ENCODE data around the gene KIDINS220.

Gene KIDINS220

DNA sequence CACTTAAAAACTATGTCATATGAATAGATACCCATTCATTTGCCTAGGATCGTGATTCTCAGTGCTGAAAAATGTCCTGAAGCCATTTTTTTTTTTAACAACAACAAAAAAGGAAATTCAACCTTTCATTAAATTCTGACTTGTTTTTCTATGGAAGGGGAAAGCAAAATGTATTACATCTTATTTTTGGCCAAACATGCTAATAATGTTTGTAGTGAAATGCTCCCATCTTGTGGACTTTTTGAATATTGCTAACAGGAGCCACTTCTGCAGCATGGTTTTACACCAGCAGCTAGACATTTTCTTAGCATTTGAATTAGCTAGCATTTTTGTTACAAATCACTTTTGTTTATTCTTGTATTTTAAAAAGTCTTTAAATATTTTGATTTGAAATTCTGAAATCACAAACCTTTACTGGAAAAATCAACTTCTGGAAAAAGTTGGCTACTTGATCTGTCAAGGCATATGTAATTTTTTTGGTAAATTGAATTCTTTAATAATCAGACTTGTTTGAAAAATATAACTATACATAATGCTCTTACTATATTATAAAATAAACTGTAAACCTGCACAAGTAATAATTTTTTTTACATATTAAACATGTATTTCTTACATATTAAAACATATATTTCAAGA, 75.8 kb downstream of the KIDINS220 start:
- H3K27ac ChIP-seq (ENCODE audit: low read depth in 2 of 2, low read length in 2 of 2): no peak overlapping the region
- H3K9me3 ChIP-seq (ENCODE audit: control insufficient read depth in 2 of 2, low read length in 2 of 2): peaks cover under 1% of the 10 kb centered on the region in 2 donors
- no peaks in the 10 kb centered on the region for H3K4me1 ChIP-seq (ENCODE audit: control insufficient read depth in 2 of 2, insufficient read depth in 2 of 2, low read length in 2 of 2)
- H3K36me3 ChIP-seq (ENCODE audit: control insufficient read depth in 2 of 2, insufficient read depth in 2 of 2, low read length in 2 of 2): peaks cover 13 to 38% of the 10 kb centered on the region in 2 donors
- H3K4me3 ChIP-seq (ENCODE audit: low read length in 2 of 2): no peak overlapping the region
- no peak overlapping the region for H3K9ac ChIP-seq (ENCODE audit: low read depth in 1 of 2, low read length in 2 of 2)
- H3K27me3 ChIP-seq (ENCODE audit: control insufficient read depth in 2 of 2, insufficient read depth in 2 of 2, low read length in 2 of 2): no peaks in the 10 kb centered on the region

DNA sequence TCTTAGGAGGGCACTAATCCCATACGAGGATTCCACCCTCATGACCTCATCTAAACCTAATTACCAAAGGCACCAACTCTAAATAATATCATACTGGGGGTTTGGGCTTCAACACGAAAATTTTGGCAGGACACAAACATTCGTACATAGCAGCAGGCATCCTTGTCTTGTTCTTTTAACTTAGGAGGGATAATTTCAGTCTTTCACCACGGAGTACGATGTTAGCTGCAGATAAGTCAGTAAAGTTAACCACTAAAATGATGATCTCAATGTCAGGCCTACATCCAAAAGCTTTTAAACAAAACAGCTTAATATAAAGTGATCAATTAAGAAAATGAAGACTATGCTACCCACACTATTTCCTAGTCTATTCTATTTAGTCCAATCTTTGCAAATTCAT, 80.7 kb downstream of the KIDINS220 start:
- Histone ChIP-seq H3K27me3 (ENCODE audit: control insufficient read depth in 2 of 2, insufficient read depth in 2 of 2, low read length in 2 of 2) (no peaks in the 10 kb centered on the region), H3K27ac (ENCODE audit: low read depth in 2 of 2, low read length in 2 of 2) (no peak overlapping the region)

DNA sequence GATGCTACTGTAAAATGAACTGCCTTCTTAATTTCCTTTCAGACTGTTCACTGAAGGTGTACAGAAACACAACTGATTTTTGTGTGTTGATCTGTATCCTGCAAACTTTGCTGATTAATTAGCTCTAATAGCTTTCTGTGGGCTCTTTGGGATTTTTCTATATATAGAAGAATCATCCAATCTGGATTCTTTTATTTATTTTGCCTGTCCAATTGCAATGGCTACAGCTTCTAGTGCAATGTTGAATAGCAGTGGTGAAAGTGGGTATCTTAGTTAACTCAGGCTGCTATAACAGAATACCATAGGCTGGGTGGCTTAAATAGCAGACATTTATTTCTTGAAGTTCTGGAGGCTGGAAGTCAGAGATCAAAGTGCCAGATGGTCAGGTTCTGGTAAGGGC, 81.2 kb downstream of the KIDINS220 start:
- H3K27me3 ChIP-seq (ENCODE audit: control insufficient read depth in 2 of 2, insufficient read depth in 2 of 2, low read length in 2 of 2): no peaks in the 10 kb centered on the region
- H3K4me1 ChIP-seq (ENCODE audit: control insufficient read depth in 2 of 2, insufficient read depth in 2 of 2, low read length in 2 of 2): no peaks in the 10 kb centered on the region
- no peak overlapping the region for H3K9ac ChIP-seq (ENCODE audit: low read depth in 1 of 2, low read length in 2 of 2)
- no peak overlapping the region for H3K4me3 ChIP-seq (ENCODE audit: low read length in 2 of 2)
- no peak overlapping the region for H3K27ac ChIP-seq (ENCODE audit: low read depth in 2 of 2, low read length in 2 of 2)
- H3K36me3 ChIP-seq (ENCODE audit: control insufficient read depth in 2 of 2, insufficient read depth in 2 of 2, low read length in 2 of 2): peaks cover 11 to 19% of the 10 kb centered on the region in 2 donors
- H3K9me3 ChIP-seq (ENCODE audit: control insufficient read depth in 2 of 2, low read length in 2 of 2): peaks cover 3 to 4% of the 10 kb centered on the region in 2 donors

More for the DNA sequence above, 80.7 kb downstream of the KIDINS220 start:
- Histone ChIP-seq H3K36me3 (ENCODE audit: control insufficient read depth in 2 of 2, insufficient read depth in 2 of 2, low read length in 2 of 2) (peaks cover 11 to 19% of the 10 kb centered on the region in 2 donors), H3K9me3 (ENCODE audit: control insufficient read depth in 2 of 2, low read length in 2 of 2) (peaks cover 3 to 4% of the 10 kb centered on the region in 2 donors), H3K9ac (ENCODE audit: low read depth in 1 of 2, low read length in 2 of 2) (no peak overlapping the region), H3K4me1 (ENCODE audit: control insufficient read depth in 2 of 2, insufficient read depth in 2 of 2, low read length in 2 of 2) (no peaks in the 10 kb centered on the region), H3K4me3 (ENCODE audit: low read length in 2 of 2) (no peak overlapping the region)

DNA sequence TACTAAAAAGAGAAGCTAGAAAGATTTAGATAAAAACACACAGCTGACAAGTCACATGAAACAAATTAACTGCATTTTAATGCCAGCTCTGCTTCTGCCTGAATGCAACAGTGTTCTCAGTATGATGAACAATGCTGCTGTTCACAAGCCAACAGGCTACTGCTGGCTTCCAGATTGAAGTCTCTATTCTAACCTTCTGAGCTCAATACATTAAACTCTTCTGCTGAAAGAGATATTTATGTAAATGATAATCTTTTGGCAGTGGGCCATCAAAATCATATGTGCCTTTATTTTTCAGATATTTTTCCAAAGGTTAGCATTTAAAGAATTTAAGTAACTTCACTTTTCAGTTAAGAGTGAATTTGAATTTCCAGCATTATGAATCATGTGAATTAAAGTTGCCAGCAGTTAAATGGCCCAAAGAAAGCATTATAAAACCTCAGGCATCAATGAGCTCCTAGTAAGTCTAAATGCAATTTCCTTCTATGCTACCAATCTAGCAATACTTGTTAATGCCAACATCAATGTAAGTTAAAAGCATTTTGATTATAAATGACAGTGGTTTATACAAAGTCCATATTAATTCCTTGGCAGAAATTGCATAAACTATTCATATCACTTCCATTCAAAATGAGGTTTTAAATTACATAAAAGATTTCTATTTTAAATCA, 83.2 kb downstream of the KIDINS220 start:
- Histone ChIP-seq H3K27ac (ENCODE audit: low read depth in 2 of 2, low read length in 2 of 2) (no peak overlapping the region), H3K4me1 (ENCODE audit: control insufficient read depth in 2 of 2, insufficient read depth in 2 of 2, low read length in 2 of 2) (no peaks in the 10 kb centered on the region), H3K9ac (ENCODE audit: low read depth in 1 of 2, low read length in 2 of 2) (no peak overlapping the region), H3K27me3 (ENCODE audit: control insufficient read depth in 2 of 2, insufficient read depth in 2 of 2, low read length in 2 of 2) (no peaks in the 10 kb centered on the region), H3K9me3 (ENCODE audit: control insufficient read depth in 2 of 2, low read length in 2 of 2) (peaks cover 3 to 4% of the 10 kb centered on the region in 2 donors), H3K36me3 (ENCODE audit: control insufficient read depth in 2 of 2, insufficient read depth in 2 of 2, low read length in 2 of 2) (peaks cover 21 to 24% of the 10 kb centered on the region in 2 donors), H3K4me3 (ENCODE audit: low read length in 2 of 2) (no peak overlapping the region)

DNA sequence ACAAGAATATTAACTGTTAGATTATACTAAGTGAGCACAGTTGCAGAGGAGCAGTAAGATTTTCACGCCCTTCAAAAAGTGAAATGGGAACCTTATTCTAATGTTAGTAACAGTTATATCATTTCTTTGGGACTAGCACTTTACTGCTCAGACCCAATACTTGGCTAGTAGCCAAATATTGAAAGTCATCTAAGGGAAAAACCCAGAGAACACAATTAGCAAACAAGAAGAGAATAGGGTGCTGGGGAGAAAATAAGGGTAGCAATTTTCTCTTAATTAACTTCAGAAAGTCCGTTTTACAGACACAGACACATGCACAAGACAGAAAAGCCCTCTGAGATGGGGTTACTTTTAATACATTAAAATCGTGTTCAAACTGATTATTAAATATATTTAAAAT, 83.8 kb downstream of the KIDINS220 start:
- H3K9ac ChIP-seq (ENCODE audit: low read depth in 1 of 2, low read length in 2 of 2): no peak overlapping the region
- peaks cover 17 to 26% of the 10 kb centered on the region in 2 donors for H3K36me3 ChIP-seq (ENCODE audit: control insufficient read depth in 2 of 2, insufficient read depth in 2 of 2, low read length in 2 of 2)
- no peak overlapping the region for H3K4me3 ChIP-seq (ENCODE audit: low read length in 2 of 2)
- H3K27me3 ChIP-seq (ENCODE audit: control insufficient read depth in 2 of 2, insufficient read depth in 2 of 2, low read length in 2 of 2): no peaks in the 10 kb centered on the region
- no peaks in the 10 kb centered on the region for H3K4me1 ChIP-seq (ENCODE audit: control insufficient read depth in 2 of 2, insufficient read depth in 2 of 2, low read length in 2 of 2)
- no peak overlapping the region for H3K27ac ChIP-seq (ENCODE audit: low read depth in 2 of 2, low read length in 2 of 2)
- H3K9me3 ChIP-seq (ENCODE audit: control insufficient read depth in 2 of 2, low read length in 2 of 2): peaks cover 3 to 4% of the 10 kb centered on the region in 2 donors

DNA sequence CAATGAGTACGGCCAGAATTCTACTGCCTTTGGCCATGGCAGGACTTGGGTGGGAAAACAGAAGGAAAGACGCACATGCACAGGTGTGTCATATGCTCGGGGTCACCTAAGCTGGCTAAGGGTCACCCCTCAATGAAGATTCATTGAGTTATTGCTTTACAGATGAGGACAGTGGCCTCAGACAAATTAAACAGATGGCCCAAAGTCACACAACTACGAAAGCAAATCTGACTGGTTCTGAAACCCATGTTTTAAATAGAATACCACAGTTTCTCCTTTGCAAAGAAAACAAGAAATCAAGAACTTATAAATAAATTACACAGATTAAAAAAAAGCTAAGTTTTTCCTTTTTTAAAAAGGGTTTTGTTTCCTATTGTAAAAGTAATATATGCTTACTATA, 85.0 kb downstream of the KIDINS220 start:
- H3K9me3 ChIP-seq (ENCODE audit: control insufficient read depth in 2 of 2, low read length in 2 of 2): peaks cover 3 to 4% of the 10 kb centered on the region in 2 donors
- H3K9ac ChIP-seq (ENCODE audit: low read depth in 1 of 2, low read length in 2 of 2): no peak overlapping the region
- H3K4me1 ChIP-seq (ENCODE audit: control insufficient read depth in 2 of 2, insufficient read depth in 2 of 2, low read length in 2 of 2): no peaks in the 10 kb centered on the region
- peaks cover 21 to 26% of the 10 kb centered on the region in 2 donors for H3K36me3 ChIP-seq (ENCODE audit: control insufficient read depth in 2 of 2, insufficient read depth in 2 of 2, low read length in 2 of 2)
- no peaks in the 10 kb centered on the region for H3K27me3 ChIP-seq (ENCODE audit: control insufficient read depth in 2 of 2, insufficient read depth in 2 of 2, low read length in 2 of 2)
- H3K27ac ChIP-seq (ENCODE audit: low read depth in 2 of 2, low read length in 2 of 2): no peak overlapping the region
- no peak overlapping the region for H3K4me3 ChIP-seq (ENCODE audit: low read length in 2 of 2)

DNA sequence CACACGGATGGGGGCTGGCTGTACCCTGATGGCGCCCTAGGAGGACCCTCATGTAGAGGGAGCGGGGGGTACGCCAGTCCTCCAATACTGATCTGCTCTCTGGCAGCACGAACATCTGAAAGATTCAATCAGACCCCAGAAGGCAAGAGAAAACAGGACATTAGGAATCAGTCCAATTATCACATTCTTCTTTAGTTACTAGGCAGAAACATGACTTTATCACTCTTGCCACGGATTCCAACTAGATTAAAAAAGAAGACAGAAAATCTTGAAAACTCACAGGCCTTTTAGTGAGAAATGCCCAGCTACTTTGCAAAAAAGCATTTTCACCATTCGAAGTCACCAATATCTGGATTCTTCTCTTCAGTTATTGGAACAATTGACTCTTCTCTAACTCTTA, 87.2 kb downstream of the KIDINS220 start:
- H3K4me1 ChIP-seq (ENCODE audit: control insufficient read depth in 2 of 2, insufficient read depth in 2 of 2, low read length in 2 of 2): no peaks in the 10 kb centered on the region
- no peak overlapping the region for H3K4me3 ChIP-seq (ENCODE audit: low read length in 2 of 2)
- no peaks in the 10 kb centered on the region for H3K27me3 ChIP-seq (ENCODE audit: control insufficient read depth in 2 of 2, insufficient read depth in 2 of 2, low read length in 2 of 2)
- H3K27ac ChIP-seq (ENCODE audit: low read depth in 2 of 2, low read length in 2 of 2): no peak overlapping the region
- peaks cover 17 to 25% of the 10 kb centered on the region in 2 donors for H3K36me3 ChIP-seq (ENCODE audit: control insufficient read depth in 2 of 2, insufficient read depth in 2 of 2, low read length in 2 of 2)
- H3K9me3 ChIP-seq (ENCODE audit: control insufficient read depth in 2 of 2, low read length in 2 of 2): no peaks in the 10 kb centered on the region
- H3K9ac ChIP-seq (ENCODE audit: low read depth in 1 of 2, low read length in 2 of 2): no peak overlapping the region

DNA sequence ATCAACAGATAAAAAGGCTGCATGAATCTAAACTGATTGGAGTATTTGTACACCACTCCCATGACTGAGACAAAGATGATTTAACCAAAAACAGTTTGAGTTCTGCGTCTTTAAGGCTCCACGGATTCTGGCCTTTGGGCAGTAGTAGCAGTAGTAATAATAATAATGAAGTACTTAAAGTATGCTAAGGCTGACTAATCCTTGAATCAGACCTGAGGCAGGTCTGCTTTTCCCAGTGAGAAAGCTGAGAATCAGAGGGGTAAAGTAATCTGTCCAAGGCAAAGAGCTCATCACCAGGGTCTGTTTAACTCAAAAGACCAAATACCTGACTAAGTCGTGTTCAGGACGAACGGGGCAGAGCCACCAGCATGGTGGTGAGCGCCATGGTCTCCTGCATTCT, 94.2 kb downstream of the KIDINS220 start:
- H3K4me1 ChIP-seq (ENCODE audit: control insufficient read depth in 2 of 2, insufficient read depth in 2 of 2, low read length in 2 of 2): no peaks in the 10 kb centered on the region
- H3K4me3 ChIP-seq (ENCODE audit: low read length in 2 of 2): no peak overlapping the region
- no peak overlapping the region for H3K27ac ChIP-seq (ENCODE audit: low read depth in 2 of 2, low read length in 2 of 2)
- no peaks in the 10 kb centered on the region for H3K27me3 ChIP-seq (ENCODE audit: control insufficient read depth in 2 of 2, insufficient read depth in 2 of 2, low read length in 2 of 2)
- peaks cover 13 to 19% of the 10 kb centered on the region in 2 donors for H3K36me3 ChIP-seq (ENCODE audit: control insufficient read depth in 2 of 2, insufficient read depth in 2 of 2, low read length in 2 of 2)
- H3K9me3 ChIP-seq (ENCODE audit: control insufficient read depth in 2 of 2, low read length in 2 of 2): no peaks in the 10 kb centered on the region
- no peak overlapping the region for H3K9ac ChIP-seq (ENCODE audit: low read depth in 1 of 2, low read length in 2 of 2)

DNA sequence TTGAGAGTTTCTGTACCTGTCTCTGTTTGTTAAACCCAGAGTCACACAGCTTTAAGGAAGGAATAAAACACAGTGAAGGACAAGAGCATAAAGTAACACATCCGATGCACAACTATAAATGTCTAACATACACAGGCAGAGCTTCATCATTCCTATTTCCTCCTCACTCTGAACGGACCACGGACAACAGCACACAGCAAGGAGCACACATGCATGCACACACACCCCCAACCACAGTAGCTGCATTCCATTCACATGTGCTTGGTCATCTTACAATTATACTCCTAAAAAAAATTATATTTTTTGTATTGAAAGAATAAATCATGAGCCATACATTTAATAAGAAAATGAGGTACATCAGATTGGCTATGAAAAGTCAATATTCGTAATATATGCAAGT, 97.3 kb downstream of the KIDINS220 start:
- Histone ChIP-seq H3K4me3 (ENCODE audit: low read length in 2 of 2) (no peak overlapping the region), H3K36me3 (ENCODE audit: control insufficient read depth in 2 of 2, insufficient read depth in 2 of 2, low read length in 2 of 2) (peaks cover 10 to 26% of the 10 kb centered on the region in 2 donors)

DNA sequence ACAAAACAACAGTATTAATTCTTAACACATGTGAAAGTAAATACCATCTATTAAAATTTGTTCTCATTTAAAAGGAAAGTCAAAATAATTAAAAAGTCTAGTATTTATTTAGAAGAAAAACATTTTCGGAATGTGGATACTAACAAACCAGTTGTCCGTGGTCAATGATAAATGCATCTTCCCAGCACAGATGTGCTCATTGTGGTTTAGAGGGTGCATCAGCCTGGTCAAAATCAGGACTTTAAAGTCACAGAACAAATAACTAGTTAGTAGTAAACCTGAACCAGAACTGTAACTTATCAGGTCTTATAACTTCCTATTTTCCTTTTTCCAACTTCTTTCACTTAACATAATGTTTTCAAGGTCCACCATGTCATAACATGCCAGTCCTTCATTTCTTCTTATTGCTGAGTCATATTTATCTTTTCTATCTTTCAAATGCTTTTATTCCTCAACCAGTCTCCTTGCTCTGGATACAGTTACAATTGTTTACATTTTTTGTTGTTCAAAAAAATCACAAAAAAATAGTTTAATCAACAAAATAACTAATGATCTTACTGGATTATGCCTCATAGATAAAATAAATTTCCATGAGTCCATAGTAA, 99.7 kb downstream of the KIDINS220 start:
- Histone ChIP-seq H3K4me3 (ENCODE audit: low read length in 2 of 2) (no peak overlapping the region), H3K36me3 (ENCODE audit: control insufficient read depth in 2 of 2, insufficient read depth in 2 of 2, low read length in 2 of 2) (peaks cover 25 to 33% of the 10 kb centered on the region in 2 donors), H3K27me3 (ENCODE audit: control insufficient read depth in 2 of 2, insufficient read depth in 2 of 2, low read length in 2 of 2) (no peaks in the 10 kb centered on the region), H3K4me1 (ENCODE audit: control insufficient read depth in 2 of 2, insufficient read depth in 2 of 2, low read length in 2 of 2) (no peaks in the 10 kb centered on the region), H3K27ac (ENCODE audit: low read depth in 2 of 2, low read length in 2 of 2) (no peak overlapping the region), H3K9ac (ENCODE audit: low read depth in 1 of 2, low read length in 2 of 2) (no peak overlapping the region), H3K9me3 (ENCODE audit: control insufficient read depth in 2 of 2, low read length in 2 of 2) (no peaks in the 10 kb centered on the region)

More for the DNA sequence above, 97.3 kb downstream of the KIDINS220 start:
- Histone ChIP-seq H3K27me3 (ENCODE audit: control insufficient read depth in 2 of 2, insufficient read depth in 2 of 2, low read length in 2 of 2) (no peaks in the 10 kb centered on the region), H3K4me1 (ENCODE audit: control insufficient read depth in 2 of 2, insufficient read depth in 2 of 2, low read length in 2 of 2) (no peaks in the 10 kb centered on the region), H3K9me3 (ENCODE audit: control insufficient read depth in 2 of 2, low read length in 2 of 2) (no peaks in the 10 kb centered on the region), H3K27ac (ENCODE audit: low read depth in 2 of 2, low read length in 2 of 2) (no peak overlapping the region), H3K9ac (ENCODE audit: low read depth in 1 of 2, low read length in 2 of 2) (no peak overlapping the region)
